ENCODE measurements around the gene NPAS3. TPM values are rescaled to one million over a fixed set of nuclear protein-coding genes. Genes with fewer than 3 reads are reported as not detected.

Gene NPAS3
- total RNA-seq, 2 experiments from 2014 or later, result not detected

- no peak for DNase-seq (ENCODE audit: low spot score)
- CTCF ChIA-PET (ENCODE audit: unreplicated experiment), result no interaction called here
- Histone ChIP-seq H3K9me3 (ENCODE audit: low read length) (no peaks in the 10 kb centered on the region), H3K79me2 (ENCODE audit: insufficient read depth, low read depth, low read length) (no peaks in the 10 kb centered on the region), H3K36me3 (ENCODE audit: insufficient read depth, low read length) (no peaks in the 10 kb centered on the region), H3K9me2 (ENCODE audit: insufficient read depth, low read length) (no peaks in the 10 kb centered on the region), H3K4me1 (ENCODE audit: insufficient read depth, low read length, poor library complexity, severe bottlenecking) (no peaks in the 10 kb centered on the region), H2AFZ (ENCODE audit: low read length) (no peak overlapping the region), H3K4me3 (ENCODE audit: low read depth, low read length, poor library complexity, severe bottlenecking) (no peak overlapping the region), H3K27ac (ENCODE audit: low read depth, low read length, poor library complexity, severe bottlenecking) (no peak overlapping the region), H3K4me2 (ENCODE audit: low read length) (no peak overlapping the region), H4K20me1 (ENCODE audit: insufficient read depth, low read length) (no peaks in the 10 kb centered on the region)
- BruUV-seq (replicated peaks), result no TSS peak
- TF ChIP-seq CTCF (conservative IDR thresholded peaks at IDR 0.05; ENCODE audit: low read length) (no peak), EZH2phosphoT487 (IDR thresholded peaks at IDR 0.05; ENCODE audit: borderline replicate concordance, low read depth, low read length) (no peak)
- POLR2A ChIA-PET, result no interaction called here
- intact Hi-C loops (cut with micrococcal nuclease; ENCODE audit: unreplicated experiment), result no loop called here
Observed at GRCh38 chr14:33488582-33488981, 549.9 kb downstream of the NPAS3 start.

GRCh38 chr14:33490555-33490954 lies 551.9 kb downstream of the NPAS3 start:
- intact Hi-C loops (cut with micrococcal nuclease; ENCODE audit: unreplicated experiment), result no loop called here
- CTCF ChIA-PET (ENCODE audit: unreplicated experiment), result no interaction called here
- Histone ChIP-seq H3K27ac (ENCODE audit: low read depth, low read length, poor library complexity, severe bottlenecking) (no peak overlapping the region), H3K4me1 (ENCODE audit: insufficient read depth, low read length, poor library complexity, severe bottlenecking) (no peaks in the 10 kb centered on the region), H2AFZ (ENCODE audit: low read length) (no peak overlapping the region), H3K9me3 (ENCODE audit: low read length) (no peaks in the 10 kb centered on the region), H3K36me3 (ENCODE audit: insufficient read depth, low read length) (no peaks in the 10 kb centered on the region), H3K9me2 (ENCODE audit: insufficient read depth, low read length) (no peaks in the 10 kb centered on the region), H3K4me3 (ENCODE audit: low read depth, low read length, poor library complexity, severe bottlenecking) (no peak overlapping the region), H3K79me2 (ENCODE audit: insufficient read depth, low read depth, low read length) (no peaks in the 10 kb centered on the region), H4K20me1 (ENCODE audit: insufficient read depth, low read length) (no peaks in the 10 kb centered on the region), H3K4me2 (ENCODE audit: low read length) (no peak overlapping the region)
- BruUV-seq (replicated peaks), result no TSS peak
- DNase-seq (ENCODE audit: low spot score), result no peak
- TF ChIP-seq CTCF (conservative IDR thresholded peaks at IDR 0.05; ENCODE audit: low read length) (no peak), EZH2phosphoT487 (IDR thresholded peaks at IDR 0.05; ENCODE audit: borderline replicate concordance, low read depth, low read length) (no peak)
- POLR2A ChIA-PET, result no interaction called here

GRCh38 chr14:33491112-33491511 lies 552.4 kb downstream of the NPAS3 start:
- Histone ChIP-seq H3K9me3 (ENCODE audit: low read length) (no peaks in the 10 kb centered on the region), H3K79me2 (ENCODE audit: insufficient read depth, low read depth, low read length) (no peaks in the 10 kb centered on the region), H4K20me1 (ENCODE audit: insufficient read depth, low read length) (no peaks in the 10 kb centered on the region), H3K36me3 (ENCODE audit: insufficient read depth, low read length) (no peaks in the 10 kb centered on the region), H3K27ac (ENCODE audit: low read depth, low read length, poor library complexity, severe bottlenecking) (no peak overlapping the region), H3K9me2 (ENCODE audit: insufficient read depth, low read length) (no peaks in the 10 kb centered on the region), H3K4me2 (ENCODE audit: low read length) (no peak overlapping the region), H2AFZ (ENCODE audit: low read length) (no peak overlapping the region), H3K4me1 (ENCODE audit: insufficient read depth, low read length, poor library complexity, severe bottlenecking) (no peaks in the 10 kb centered on the region), H3K4me3 (ENCODE audit: low read depth, low read length, poor library complexity, severe bottlenecking) (no peak overlapping the region)
- no peak for DNase-seq (ENCODE audit: low spot score)
- TF ChIP-seq CTCF (conservative IDR thresholded peaks at IDR 0.05; ENCODE audit: low read length) (no peak), EZH2phosphoT487 (IDR thresholded peaks at IDR 0.05; ENCODE audit: borderline replicate concordance, low read depth, low read length) (no peak)
- intact Hi-C loops (cut with micrococcal nuclease; ENCODE audit: unreplicated experiment), result no loop called here
- POLR2A ChIA-PET, result no interaction called here
- CTCF ChIA-PET (ENCODE audit: unreplicated experiment), result no interaction called here
- BruUV-seq (replicated peaks), result no TSS peak
